Measurements from ENCODE around the gene VCX.

Gene VCX

DNA sequence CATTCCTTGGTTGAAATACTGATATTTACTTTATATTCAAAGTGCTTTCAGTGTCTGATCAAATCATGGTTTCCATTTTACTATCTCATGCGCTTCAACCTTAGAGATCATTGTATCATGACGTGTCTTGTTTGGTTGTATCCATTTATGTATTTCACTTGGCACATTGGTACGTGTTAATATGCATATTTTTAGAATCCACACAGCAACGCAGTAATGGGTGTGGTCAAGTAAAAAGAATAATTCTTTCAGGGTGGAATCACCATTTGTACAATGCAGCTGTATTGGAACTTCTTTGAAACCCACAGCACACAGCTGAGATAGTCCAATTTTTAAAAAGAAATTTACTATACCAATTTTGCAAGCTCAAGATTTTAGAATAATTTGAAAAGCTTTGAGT, 29.1 kb downstream of the VCX start:
- no peaks in the 10 kb centered on the region for H3K36me3 ChIP-seq (ENCODE audit: insufficient read depth, low read length)
- H2AFZ ChIP-seq (ENCODE audit: low read length) = no peak overlapping the region
- H3K27me3 ChIP-seq (ENCODE audit: insufficient read depth, low read length, poor library complexity, severe bottlenecking) = no peaks in the 10 kb centered on the region
- H3K79me2 ChIP-seq (ENCODE audit: insufficient read depth, low read length) = no peaks in the 10 kb centered on the region
- TF ChIP-seq EZH2phosphoT487 (IDR thresholded peaks at IDR 0.05; ENCODE audit: borderline replicate concordance) = no peak
- TF ChIP-seq, protein P1, sequence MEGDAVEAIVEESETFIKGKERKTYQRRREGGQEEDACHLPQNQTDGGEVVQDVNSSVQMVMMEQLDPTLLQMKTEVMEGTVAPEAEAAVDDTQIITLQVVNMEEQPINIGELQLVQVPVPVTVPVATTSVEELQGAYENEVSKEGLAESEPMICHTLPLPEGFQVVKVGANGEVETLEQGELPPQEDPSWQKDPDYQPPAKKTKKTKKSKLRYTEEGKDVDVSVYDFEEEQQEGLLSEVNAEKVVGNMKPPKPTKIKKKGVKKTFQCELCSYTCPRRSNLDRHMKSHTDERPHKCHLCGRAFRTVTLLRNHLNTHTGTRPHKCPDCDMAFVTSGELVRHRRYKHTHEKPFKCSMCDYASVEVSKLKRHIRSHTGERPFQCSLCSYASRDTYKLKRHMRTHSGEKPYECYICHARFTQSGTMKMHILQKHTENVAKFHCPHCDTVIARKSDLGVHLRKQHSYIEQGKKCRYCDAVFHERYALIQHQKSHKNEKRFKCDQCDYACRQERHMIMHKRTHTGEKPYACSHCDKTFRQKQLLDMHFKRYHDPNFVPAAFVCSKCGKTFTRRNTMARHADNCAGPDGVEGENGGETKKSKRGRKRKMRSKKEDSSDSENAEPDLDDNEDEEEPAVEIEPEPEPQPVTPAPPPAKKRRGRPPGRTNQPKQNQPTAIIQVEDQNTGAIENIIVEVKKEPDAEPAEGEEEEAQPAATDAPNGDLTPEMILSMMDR (conservative IDR thresholded peaks at IDR 0.05; ENCODE audit: low read length) = no peak
- H3K4me3 ChIP-seq (ENCODE audit: low read length, poor library complexity, severe bottlenecking) = no peak overlapping the region
- H3K9me2 ChIP-seq (replicated peaks; ENCODE audit: low read depth, low read length) = no peaks in the 10 kb centered on the region
- no peaks in the 10 kb centered on the region for H3K9me3 ChIP-seq (ENCODE audit: insufficient read depth, low read depth, low read length)
- H3K4me1 ChIP-seq (ENCODE audit: insufficient read depth, low read length, poor library complexity, severe bottlenecking) = no peaks in the 10 kb centered on the region
- H3K9ac ChIP-seq (ENCODE audit: low read depth, low read length, poor library complexity, severe bottlenecking) = no peak overlapping the region
- no peaks in the 10 kb centered on the region for H4K20me1 ChIP-seq (ENCODE audit: insufficient read depth, low read length, poor library complexity, severe bottlenecking)
- no peak overlapping the region for H3K4me2 ChIP-seq (ENCODE audit: low read depth, low read length, poor library complexity, severe bottlenecking)
- H3F3A ChIP-seq (ENCODE audit: low read depth) = no peaks in the 10 kb centered on the region

DNA sequence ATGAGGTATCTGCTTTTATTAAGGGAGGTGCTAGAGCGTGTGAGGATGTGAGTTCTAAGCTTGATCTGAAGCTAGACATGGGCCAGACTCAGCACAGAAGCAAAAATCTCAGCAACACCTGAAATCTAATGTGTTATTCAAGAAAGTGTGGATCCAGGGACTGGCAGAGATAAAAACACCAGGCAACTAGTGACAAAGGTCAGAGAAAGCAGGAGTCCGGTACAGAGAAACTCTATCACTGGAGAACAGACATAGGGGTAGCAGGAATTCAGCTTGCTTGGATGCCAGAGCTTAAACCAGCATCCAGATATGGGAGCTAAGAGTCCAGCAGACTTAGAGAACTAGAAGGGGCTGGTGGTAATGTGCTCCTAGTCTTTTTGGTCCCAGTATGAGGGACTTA, 34.0 kb downstream of the VCX start:
- Histone ChIP-seq H3K36me3 (ENCODE audit: insufficient read depth, low read length) (no peaks in the 10 kb centered on the region), H3K4me2 (ENCODE audit: low read depth, low read length, poor library complexity, severe bottlenecking) (no peak overlapping the region), H3K9ac (ENCODE audit: low read depth, low read length, poor library complexity, severe bottlenecking) (no peak overlapping the region), H3F3A (ENCODE audit: low read depth) (no peaks in the 10 kb centered on the region), H3K79me2 (ENCODE audit: insufficient read depth, low read length) (no peaks in the 10 kb centered on the region), H4K20me1 (ENCODE audit: insufficient read depth, low read length, poor library complexity, severe bottlenecking) (no peaks in the 10 kb centered on the region), H3K9me3 (ENCODE audit: insufficient read depth, low read depth, low read length) (no peaks in the 10 kb centered on the region), H3K4me1 (ENCODE audit: insufficient read depth, low read length, poor library complexity, severe bottlenecking) (no peaks in the 10 kb centered on the region), H3K9me2 (replicated peaks; ENCODE audit: low read depth, low read length) (no peaks in the 10 kb centered on the region), H2AFZ (ENCODE audit: low read length) (no peak overlapping the region), H3K27me3 (ENCODE audit: insufficient read depth, low read length, poor library complexity, severe bottlenecking) (no peaks in the 10 kb centered on the region), H3K4me3 (ENCODE audit: low read length, poor library complexity, severe bottlenecking) (no peak overlapping the region)
- no peak for TF ChIP-seq EZH2phosphoT487 (IDR thresholded peaks at IDR 0.05; ENCODE audit: borderline replicate concordance)
- TF ChIP-seq, protein P1 (conservative IDR thresholded peaks at IDR 0.05; ENCODE audit: low read length) = no peak

DNA sequence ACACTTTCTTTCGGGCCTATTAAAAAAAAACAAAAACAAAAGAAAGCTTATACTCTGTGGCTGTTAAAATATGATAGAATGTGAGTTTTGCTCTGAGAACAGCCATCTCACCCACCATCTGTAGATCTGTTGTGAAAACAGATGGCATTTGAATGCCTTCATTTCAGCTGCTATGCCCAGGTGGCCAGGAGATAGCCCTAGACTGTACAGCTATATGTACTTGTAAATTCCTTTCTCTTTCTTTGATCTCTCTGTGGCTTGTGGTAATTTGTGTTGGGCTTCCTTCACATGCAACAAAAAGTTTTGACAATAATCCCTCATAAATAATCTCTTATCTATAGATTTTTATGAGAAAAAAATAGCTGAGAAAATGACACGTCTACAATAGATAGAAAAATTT, 46.2 kb downstream of the VCX start:
- H3K9me3 ChIP-seq (ENCODE audit: insufficient read depth, low read depth, low read length) = no peaks in the 10 kb centered on the region
- no peak overlapping the region for H2AFZ ChIP-seq (ENCODE audit: low read length)
- no peaks in the 10 kb centered on the region for H4K20me1 ChIP-seq (ENCODE audit: insufficient read depth, low read length, poor library complexity, severe bottlenecking)
- H3K27me3 ChIP-seq (ENCODE audit: insufficient read depth, low read length, poor library complexity, severe bottlenecking) = no peaks in the 10 kb centered on the region
- H3K9ac ChIP-seq (ENCODE audit: low read depth, low read length, poor library complexity, severe bottlenecking) = no peak overlapping the region
- H3K4me1 ChIP-seq (ENCODE audit: insufficient read depth, low read length, poor library complexity, severe bottlenecking) = no peaks in the 10 kb centered on the region
- H3K4me2 ChIP-seq (ENCODE audit: low read depth, low read length, poor library complexity, severe bottlenecking) = no peak overlapping the region
- H3K79me2 ChIP-seq (ENCODE audit: insufficient read depth, low read length) = no peaks in the 10 kb centered on the region
- no peak overlapping the region for H3K4me3 ChIP-seq (ENCODE audit: low read length, poor library complexity, severe bottlenecking)
- TF ChIP-seq, protein P1 (conservative IDR thresholded peaks at IDR 0.05; ENCODE audit: low read length) = no peak
- no peak for TF ChIP-seq EZH2phosphoT487 (IDR thresholded peaks at IDR 0.05; ENCODE audit: borderline replicate concordance)
- no peaks in the 10 kb centered on the region for H3K9me2 ChIP-seq (replicated peaks; ENCODE audit: low read depth, low read length)
- H3K36me3 ChIP-seq (ENCODE audit: insufficient read depth, low read length) = no peaks in the 10 kb centered on the region
- H3F3A ChIP-seq (ENCODE audit: low read depth) = no peaks in the 10 kb centered on the region
